GM12874 (cell line): Measurements from ENCODE around the gene FCRLB.

ENCODE experiments used
- TF ChIP-seq, protein P1 (sequence below): IDR thresholded peaks from 2 replicates; pipeline ENCODE4 v1.5.1; 2011; ENCODE audit warnings: low read depth, mild to moderate bottlenecking, control low read depth, low read length, moderate library complexity; ENCODE audit not compliant: insufficient read depth

FCRLB gene

GRCh38 chr1:161702250-161702649 is 19.1 kb upstream of the FCRLB start:
- TF ChIP-seq, protein P1, sequence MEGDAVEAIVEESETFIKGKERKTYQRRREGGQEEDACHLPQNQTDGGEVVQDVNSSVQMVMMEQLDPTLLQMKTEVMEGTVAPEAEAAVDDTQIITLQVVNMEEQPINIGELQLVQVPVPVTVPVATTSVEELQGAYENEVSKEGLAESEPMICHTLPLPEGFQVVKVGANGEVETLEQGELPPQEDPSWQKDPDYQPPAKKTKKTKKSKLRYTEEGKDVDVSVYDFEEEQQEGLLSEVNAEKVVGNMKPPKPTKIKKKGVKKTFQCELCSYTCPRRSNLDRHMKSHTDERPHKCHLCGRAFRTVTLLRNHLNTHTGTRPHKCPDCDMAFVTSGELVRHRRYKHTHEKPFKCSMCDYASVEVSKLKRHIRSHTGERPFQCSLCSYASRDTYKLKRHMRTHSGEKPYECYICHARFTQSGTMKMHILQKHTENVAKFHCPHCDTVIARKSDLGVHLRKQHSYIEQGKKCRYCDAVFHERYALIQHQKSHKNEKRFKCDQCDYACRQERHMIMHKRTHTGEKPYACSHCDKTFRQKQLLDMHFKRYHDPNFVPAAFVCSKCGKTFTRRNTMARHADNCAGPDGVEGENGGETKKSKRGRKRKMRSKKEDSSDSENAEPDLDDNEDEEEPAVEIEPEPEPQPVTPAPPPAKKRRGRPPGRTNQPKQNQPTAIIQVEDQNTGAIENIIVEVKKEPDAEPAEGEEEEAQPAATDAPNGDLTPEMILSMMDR: no peak

DNA sequence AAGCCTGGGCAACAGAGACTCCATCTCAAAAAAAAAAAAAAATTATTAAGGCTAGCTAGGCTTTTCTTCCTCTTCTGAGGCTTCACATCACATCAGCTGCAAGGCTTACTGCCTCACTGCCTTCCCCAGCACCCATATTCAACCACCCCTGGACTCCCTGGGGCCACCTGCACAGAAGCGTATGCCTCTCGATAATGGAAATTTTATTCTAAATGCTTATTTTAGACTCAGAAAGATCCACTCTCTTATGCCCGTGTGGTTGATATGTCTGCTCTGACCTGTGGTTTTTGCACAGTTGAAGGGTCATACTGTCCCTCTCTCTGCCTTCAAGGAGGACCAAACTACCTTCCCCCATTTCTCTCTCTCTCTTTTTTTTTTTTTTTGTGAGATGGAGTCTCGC is 15.8 kb upstream of the FCRLB start:
- TF ChIP-seq, protein P1: no peak

DNA sequence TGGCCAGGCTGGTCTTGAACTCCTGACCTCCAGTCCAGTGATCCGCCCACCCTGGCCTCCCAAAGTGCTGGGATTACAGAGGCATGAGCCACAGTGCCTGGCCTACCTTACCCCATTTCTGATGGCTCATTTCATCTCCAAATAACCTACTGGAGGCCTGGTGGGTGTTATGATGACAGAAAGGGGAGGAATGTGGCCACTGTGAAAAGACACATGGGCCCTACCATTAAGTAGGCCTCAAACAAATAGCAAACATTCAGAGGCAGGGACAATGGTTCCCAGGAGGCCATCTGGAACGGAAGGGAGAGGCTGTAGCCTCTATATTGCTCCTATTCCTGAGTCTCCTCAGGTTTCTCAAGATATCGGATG is 15.2 kb upstream of the FCRLB start:
- TF ChIP-seq, protein P1: no peak

- TF ChIP-seq, protein P1: no peak
These were observed 14.6 kb upstream of the FCRLB start, which contains the start of gene FCRLA for GRCh38 chr1:161706482-161707347. TSS of gene FCRLA (plus strand) at chr1:161707229. CDS start at chr1:161707265, 36 bp downstream.

DNA sequence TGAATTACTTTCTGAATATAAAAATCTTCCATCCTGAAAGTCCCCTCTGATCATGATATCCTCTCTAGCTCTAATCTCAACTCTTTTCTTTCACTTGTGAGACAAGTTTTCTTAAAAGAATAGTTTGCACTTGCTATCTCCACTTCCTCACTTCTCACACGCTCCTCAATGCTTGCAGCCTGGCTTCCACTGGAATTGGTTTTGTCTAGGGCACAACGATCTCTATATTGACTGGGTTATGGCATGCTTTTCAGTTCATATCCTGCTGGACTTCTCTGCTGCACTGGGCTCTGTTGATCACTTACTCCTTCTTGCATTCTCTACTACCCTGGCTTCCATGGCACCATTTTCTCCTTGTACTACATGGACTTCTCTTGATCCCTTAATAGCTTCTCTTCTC is 13.8 kb upstream of the FCRLB start:
- TF ChIP-seq, protein P1: no peak

GRCh38 chr1:161709373-161709772 is 12.0 kb upstream of the FCRLB start:
- TF ChIP-seq, protein P1: no peak

GRCh38 chr1:161710560-161710959 is 10.8 kb upstream of the FCRLB start:
- TF ChIP-seq, protein P1: no peak
